ENCODE data around the gene PFAS. TPM values are rescaled to one million over a fixed set of nuclear protein-coding genes. Genes with fewer than 3 reads are reported as not detected.

PFAS gene
- total and polyA plus RNA-seq, 2 experiments from 2014 or later: 13.4 to 16.0 TPM

- Histone ChIP-seq H3K36me3 (ENCODE audit: low read depth) (no peaks in the 10 kb centered on the region), H3K4me1 (ENCODE audit: insufficient read depth) (peaks cover 17% of the 10 kb centered on the region; the same call in 1 of the 2 replicates), H3F3A (ENCODE audit: insufficient read depth) (peaks cover 57% of the 10 kb centered on the region), H2AFZ (peak overlapping the region; percentile 83), H3K27ac (peak overlapping the region; percentile 94), H3K9me3 (ENCODE audit: low read depth) (no peaks in the 10 kb centered on the region), H3K27me3 (replicated peaks; ENCODE audit: insufficient read depth) (no peaks in the 10 kb centered on the region), H3K79me2 (ENCODE audit: insufficient read depth) (no peaks in the 10 kb centered on the region), H4K20me1 (ENCODE audit: insufficient read depth) (no peaks in the 10 kb centered on the region), H3K4me3 (peak overlapping the region; percentile 86), H3K9me2 (ENCODE audit: insufficient read depth) (no peaks in the 10 kb centered on the region), H3K4me2 (ENCODE audit: unreplicated experiment) (peak overlapping the region; percentile 94), H3K9ac (peak overlapping the region; percentile 92)
- peak; percentile 71 for DNase-seq
- in situ Hi-C loops (cut with MboI): no loop called here
- 3 to 4% methylated on average over 27 of the region's 27 CpGs for whole genome bisulfite sequencing, 2 experiments (ENCODE audit: low coverage in 1 of 2, low lambda C conversion rate in 2 of 2, missing lambda C conversion rate in 2 of 2)
- no peak for TF ChIP-seq EZH2phosphoT487 (IDR thresholded peaks at IDR 0.05; ENCODE audit: insufficient read depth, low read depth)
- TF ChIP-seq EZH2 (IDR thresholded peaks at IDR 0.05; ENCODE audit: insufficient read depth, poor library complexity, severe bottlenecking): no peak
Observed at GRCh38 chr17:8223356-8224126, 25.5 kb upstream of the PFAS start.

- no peak for TF ChIP-seq EZH2phosphoT487 (IDR thresholded peaks at IDR 0.05; ENCODE audit: insufficient read depth, low read depth)
- no peak for TF ChIP-seq EZH2 (IDR thresholded peaks at IDR 0.05; ENCODE audit: insufficient read depth, poor library complexity, severe bottlenecking)
- Histone ChIP-seq H3K79me2 (ENCODE audit: insufficient read depth) (no peaks in the 10 kb centered on the region), H3F3A (ENCODE audit: insufficient read depth) (peaks cover 48% of the 10 kb centered on the region), H3K4me1 (ENCODE audit: insufficient read depth) (peaks cover 14% of the 10 kb centered on the region; the same call in 1 of the 2 replicates), H3K36me3 (ENCODE audit: low read depth) (no peaks in the 10 kb centered on the region), H3K9me2 (ENCODE audit: insufficient read depth) (no peaks in the 10 kb centered on the region), H3K4me3 (no peak overlapping the region), H4K20me1 (ENCODE audit: insufficient read depth) (no peaks in the 10 kb centered on the region), H2AFZ (no peak overlapping the region), H3K27me3 (replicated peaks; ENCODE audit: insufficient read depth) (no peaks in the 10 kb centered on the region), H3K9me3 (ENCODE audit: low read depth) (no peaks in the 10 kb centered on the region), H3K4me2 (ENCODE audit: unreplicated experiment) (no peak overlapping the region), H3K27ac (no peak overlapping the region), H3K9ac (no peak overlapping the region)
- 83% methylated on average over 26 of the region's 26 CpGs for WGBS, 2 experiments (ENCODE audit: low coverage in 1 of 2, low lambda C conversion rate in 2 of 2, missing lambda C conversion rate in 2 of 2)
- no peak for DNase-seq
- in situ Hi-C loops (cut with MboI): no loop called here
Observed at GRCh38 chr17:8224891-8225812, 23.9 kb upstream of the PFAS start.

- Histone ChIP-seq H3K4me3 (peak overlapping the region; percentile 65), H3K36me3 (ENCODE audit: low read depth) (no peaks in the 10 kb centered on the region), H3K79me2 (ENCODE audit: insufficient read depth) (no peaks in the 10 kb centered on the region), H3F3A (ENCODE audit: insufficient read depth) (peaks cover 47% of the 10 kb centered on the region), H4K20me1 (ENCODE audit: insufficient read depth) (no peaks in the 10 kb centered on the region), H3K9ac (peak overlapping the region; percentile 73), H3K9me2 (ENCODE audit: insufficient read depth) (no peaks in the 10 kb centered on the region), H3K27me3 (replicated peaks; ENCODE audit: insufficient read depth) (no peaks in the 10 kb centered on the region), H2AFZ (no peak overlapping the region), H3K9me3 (ENCODE audit: low read depth) (no peaks in the 10 kb centered on the region), H3K4me1 (ENCODE audit: insufficient read depth) (peaks cover 12% of the 10 kb centered on the region; the same call in 1 of the 2 replicates), H3K27ac (peak overlapping the region; percentile 87), H3K4me2 (ENCODE audit: unreplicated experiment) (peak overlapping the region; percentile 80)
- DNase-seq: peak; percentile 85
- WGBS, 2 experiments (ENCODE audit: low coverage in 1 of 2, low lambda C conversion rate in 2 of 2, missing lambda C conversion rate in 2 of 2): 19 to 21% methylated on average over 20 of the region's 20 CpGs
- no peak for TF ChIP-seq EZH2phosphoT487 (IDR thresholded peaks at IDR 0.05; ENCODE audit: insufficient read depth, low read depth)
- no peak for TF ChIP-seq EZH2 (IDR thresholded peaks at IDR 0.05; ENCODE audit: insufficient read depth, poor library complexity, severe bottlenecking)
- in situ Hi-C loops (cut with MboI): no loop called here
Observed at GRCh38 chr17:8225813-8226535, 23.1 kb upstream of the PFAS start.

All from GM23248 (cell line).